Right lobe of liver (tissue), 4 donors: Measurements from ENCODE around the gene SMARCA2.

ENCODE experiments used
- POLR2A ChIP-seq: fragments of 450-650 bp; IDR thresholded peaks from one replicate; pipeline ENCODE4 v1.6.1; 2017; ENCODE audit warnings: antibody characterized with exemption, mild to moderate bottlenecking
- TF ChIP-seq, protein P1 (sequence below), 4 donors: fragments of 200-600 bp in 3 of 4; fragments of 450-650 bp in 1 of 4; IDR thresholded peaks; one replicate each; pipeline versions ENCODE4 v1.5.1 to v1.8.0; 2016 to 2022; ENCODE audit warnings: antibody characterized with exemption in 4 of 4, mild to moderate bottlenecking in 2 of 4
- donor health status: DM: no; HTN: no; CAD: no.
- donor health status: DM: no; HTN: no; CAD: no.
- donor health status: DM: no; HTN: yes; CAD: no.

- TF ChIP-seq, protein P1, sequence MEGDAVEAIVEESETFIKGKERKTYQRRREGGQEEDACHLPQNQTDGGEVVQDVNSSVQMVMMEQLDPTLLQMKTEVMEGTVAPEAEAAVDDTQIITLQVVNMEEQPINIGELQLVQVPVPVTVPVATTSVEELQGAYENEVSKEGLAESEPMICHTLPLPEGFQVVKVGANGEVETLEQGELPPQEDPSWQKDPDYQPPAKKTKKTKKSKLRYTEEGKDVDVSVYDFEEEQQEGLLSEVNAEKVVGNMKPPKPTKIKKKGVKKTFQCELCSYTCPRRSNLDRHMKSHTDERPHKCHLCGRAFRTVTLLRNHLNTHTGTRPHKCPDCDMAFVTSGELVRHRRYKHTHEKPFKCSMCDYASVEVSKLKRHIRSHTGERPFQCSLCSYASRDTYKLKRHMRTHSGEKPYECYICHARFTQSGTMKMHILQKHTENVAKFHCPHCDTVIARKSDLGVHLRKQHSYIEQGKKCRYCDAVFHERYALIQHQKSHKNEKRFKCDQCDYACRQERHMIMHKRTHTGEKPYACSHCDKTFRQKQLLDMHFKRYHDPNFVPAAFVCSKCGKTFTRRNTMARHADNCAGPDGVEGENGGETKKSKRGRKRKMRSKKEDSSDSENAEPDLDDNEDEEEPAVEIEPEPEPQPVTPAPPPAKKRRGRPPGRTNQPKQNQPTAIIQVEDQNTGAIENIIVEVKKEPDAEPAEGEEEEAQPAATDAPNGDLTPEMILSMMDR (IDR thresholded peaks at IDR 0.05) = no peak
- no peak for TF ChIP-seq POLR2A
Observed at GRCh38 chr9:2193552-2193951, 178.4 kb downstream of the SMARCA2 start.
